Neural progenitor cell (in vitro differentiated cells): ENCODE data around the gene TYSND1.

Source experiments
- CTCF ChIP-seq: fragments of 200-600 bp; sonication (generic); IDR thresholded peaks from 2 replicates; pipeline ENCODE4 v1.5.1; 2017; ENCODE audit warnings: antibody characterized with exemption, mild to moderate bottlenecking
- EZH2 ChIP-seq: fragments of 200-600 bp; sonication (generic); IDR thresholded peaks from 2 replicates; pipeline ENCODE4 v1.6.1; 2017; ENCODE audit warnings: antibody characterized with exemption, mild to moderate bottlenecking, moderate library complexity
- EZH2phosphoT487 ChIP-seq: fragments of 200-600 bp; sonication (generic); IDR thresholded peaks from 2 replicates; pipeline ENCODE4 v1.6.1; 2017; ENCODE audit warnings: antibody characterized with exemption

- TF ChIP-seq CTCF, result no peak
- no peak for TF ChIP-seq EZH2
- TF ChIP-seq EZH2phosphoT487, result no peak
Observed at GRCh38 chr10:70188768-70189167, 42.3 kb upstream of the TYSND1 start.
